Measurements from ENCODE around the gene STH. TPM values are rescaled to one million over a fixed set of nuclear protein-coding genes. Genes with fewer than 3 reads are reported as not detected.

Gene STH
- total RNA-seq, 1 donor from 2014 or later = not detected

DNA sequence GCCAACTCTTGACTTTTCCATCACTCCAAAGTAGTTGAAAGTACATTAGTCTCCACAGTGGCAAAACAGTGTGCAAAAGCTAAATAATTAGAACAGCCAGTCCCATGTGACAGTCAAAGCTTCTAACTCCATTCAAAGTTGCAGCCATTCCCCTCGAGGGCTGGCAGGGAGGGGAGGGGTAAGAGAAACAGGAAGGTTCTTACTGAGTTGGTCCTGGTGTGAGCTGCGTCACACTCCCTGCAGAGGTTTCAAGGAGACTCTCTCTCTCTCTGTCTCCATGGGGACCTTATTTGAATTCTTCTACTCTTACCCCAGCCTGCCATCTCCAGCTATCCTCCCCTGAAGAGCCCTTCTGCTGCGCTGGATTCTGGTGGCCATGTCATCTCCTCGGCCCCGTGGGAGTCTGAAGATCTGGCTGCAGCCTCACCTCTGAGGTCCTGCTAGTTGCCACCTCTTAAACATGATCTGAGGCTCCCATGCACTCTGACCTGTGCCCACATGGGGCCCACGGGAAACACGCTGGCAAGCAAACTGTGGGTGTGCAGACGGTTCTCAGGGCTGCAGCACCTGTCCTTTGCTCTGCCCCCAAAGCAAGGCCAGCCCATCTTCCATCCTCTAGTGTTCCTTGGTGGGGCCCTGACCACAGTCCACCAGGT, 23.3 kb upstream of the STH start:
- H3K36me3 Mint-ChIP-seq (ENCODE audit: unreplicated experiment) = no peaks in the 10 kb centered on the region
- no peak overlapping the region for H3K4me3 Mint-ChIP-seq (ENCODE audit: unreplicated experiment)
- TF ChIP-seq, protein P1, sequence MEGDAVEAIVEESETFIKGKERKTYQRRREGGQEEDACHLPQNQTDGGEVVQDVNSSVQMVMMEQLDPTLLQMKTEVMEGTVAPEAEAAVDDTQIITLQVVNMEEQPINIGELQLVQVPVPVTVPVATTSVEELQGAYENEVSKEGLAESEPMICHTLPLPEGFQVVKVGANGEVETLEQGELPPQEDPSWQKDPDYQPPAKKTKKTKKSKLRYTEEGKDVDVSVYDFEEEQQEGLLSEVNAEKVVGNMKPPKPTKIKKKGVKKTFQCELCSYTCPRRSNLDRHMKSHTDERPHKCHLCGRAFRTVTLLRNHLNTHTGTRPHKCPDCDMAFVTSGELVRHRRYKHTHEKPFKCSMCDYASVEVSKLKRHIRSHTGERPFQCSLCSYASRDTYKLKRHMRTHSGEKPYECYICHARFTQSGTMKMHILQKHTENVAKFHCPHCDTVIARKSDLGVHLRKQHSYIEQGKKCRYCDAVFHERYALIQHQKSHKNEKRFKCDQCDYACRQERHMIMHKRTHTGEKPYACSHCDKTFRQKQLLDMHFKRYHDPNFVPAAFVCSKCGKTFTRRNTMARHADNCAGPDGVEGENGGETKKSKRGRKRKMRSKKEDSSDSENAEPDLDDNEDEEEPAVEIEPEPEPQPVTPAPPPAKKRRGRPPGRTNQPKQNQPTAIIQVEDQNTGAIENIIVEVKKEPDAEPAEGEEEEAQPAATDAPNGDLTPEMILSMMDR (IDR thresholded peaks at IDR 0.05) = no peak
- H3K27ac Mint-ChIP-seq (ENCODE audit: unreplicated experiment) = no peak overlapping the region
- H3K4me1 Mint-ChIP-seq (ENCODE audit: unreplicated experiment) = no peaks in the 10 kb centered on the region
- peaks cover 5% of the 10 kb centered on the region for H3K9me3 Mint-ChIP-seq (ENCODE audit: unreplicated experiment)
- H3K27me3 Mint-ChIP-seq (ENCODE audit: unreplicated experiment) = peaks cover 8% of the 10 kb centered on the region
- DNase-seq (ENCODE audit: extremely low spot score, unreplicated experiment) = no peak

DNA sequence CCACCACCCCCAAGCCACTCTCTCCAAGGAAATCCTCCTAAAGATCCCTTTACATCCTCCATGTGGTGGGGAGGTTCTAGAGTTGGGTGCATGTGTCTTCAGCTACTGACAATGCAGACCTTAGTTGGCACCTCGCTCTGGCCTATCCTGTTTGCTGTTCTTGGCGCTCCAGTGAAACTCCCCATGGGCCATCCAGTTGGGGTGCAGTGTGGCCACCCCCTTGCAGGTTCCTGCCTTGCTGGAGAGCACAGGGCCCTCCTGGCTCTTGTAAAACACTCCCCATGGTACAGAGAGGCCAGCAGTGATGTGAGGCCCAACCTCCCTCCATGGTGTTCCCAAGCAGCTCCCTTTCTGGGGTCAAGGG, 22.7 kb upstream of the STH start:
- H3K4me3 Mint-ChIP-seq (ENCODE audit: unreplicated experiment) = no peak overlapping the region
- no peaks in the 10 kb centered on the region for H3K4me1 Mint-ChIP-seq (ENCODE audit: unreplicated experiment)
- no peak for DNase-seq (ENCODE audit: extremely low spot score, unreplicated experiment)
- peaks cover 5% of the 10 kb centered on the region for H3K9me3 Mint-ChIP-seq (ENCODE audit: unreplicated experiment)
- no peak overlapping the region for H3K27ac Mint-ChIP-seq (ENCODE audit: unreplicated experiment)
- H3K27me3 Mint-ChIP-seq (ENCODE audit: unreplicated experiment) = peaks cover 11% of the 10 kb centered on the region
- H3K36me3 Mint-ChIP-seq (ENCODE audit: unreplicated experiment) = no peaks in the 10 kb centered on the region
- TF ChIP-seq, protein P1 (IDR thresholded peaks at IDR 0.05) = no peak

DNA sequence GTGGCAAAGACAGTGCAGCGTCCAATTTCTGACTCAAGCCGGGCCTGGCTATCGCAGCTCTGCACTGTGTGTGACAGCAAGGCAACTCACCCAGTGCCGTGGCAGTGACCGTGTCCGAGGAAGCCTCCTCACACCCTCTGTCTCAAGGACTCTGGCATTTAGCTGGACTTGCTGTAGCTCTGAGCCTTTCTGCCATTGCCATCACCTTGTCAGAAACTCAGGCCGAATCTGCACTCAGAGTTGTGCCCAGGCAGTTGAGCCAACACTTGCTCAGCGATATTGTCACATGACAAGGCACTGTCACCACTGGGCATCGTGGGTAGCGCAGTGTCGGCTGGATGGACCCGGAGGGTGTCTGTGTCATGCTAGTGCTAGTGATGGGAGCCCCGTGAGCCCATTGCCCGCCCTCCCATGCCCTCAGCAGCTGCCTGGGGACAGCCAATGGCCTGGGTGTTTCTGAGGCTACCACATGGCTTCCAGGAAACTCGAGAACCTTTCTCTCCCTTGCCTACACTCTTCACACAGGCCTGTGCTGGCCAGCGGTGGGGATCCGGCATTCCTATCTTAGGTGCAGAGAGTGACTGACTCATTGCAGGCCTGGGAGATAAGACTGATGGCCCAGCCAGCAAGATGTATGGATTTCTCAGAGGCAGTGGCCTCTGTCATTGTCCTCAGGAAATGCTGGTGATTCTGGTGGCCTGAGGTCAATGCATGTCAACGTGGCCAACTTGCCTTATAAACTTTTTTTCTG, 22.1 kb upstream of the STH start:
- TF ChIP-seq, protein P1 (IDR thresholded peaks at IDR 0.05) = no peak
- DNase-seq (ENCODE audit: extremely low spot score, unreplicated experiment) = no peak
- no peaks in the 10 kb centered on the region for H3K36me3 Mint-ChIP-seq (ENCODE audit: unreplicated experiment)

DNA sequence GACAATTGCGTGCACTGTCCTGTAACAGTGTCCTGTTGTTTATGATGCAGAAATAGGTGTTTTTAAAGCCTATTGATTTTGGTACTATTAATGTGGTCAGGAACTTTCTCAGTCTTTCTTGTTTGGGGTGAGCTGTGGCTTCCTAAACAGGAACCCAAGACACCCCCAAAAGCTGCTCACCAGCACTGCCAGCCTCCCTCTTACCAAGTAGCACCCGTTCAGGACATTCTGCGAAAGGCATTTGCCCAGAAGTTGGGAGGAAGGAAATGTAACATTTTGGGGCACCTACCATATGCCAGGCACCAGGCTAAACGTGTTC, 21.6 kb upstream of the STH start:
- H3K36me3 Mint-ChIP-seq (ENCODE audit: unreplicated experiment) = no peaks in the 10 kb centered on the region
- no peaks in the 10 kb centered on the region for H3K4me1 Mint-ChIP-seq (ENCODE audit: unreplicated experiment)
- TF ChIP-seq, protein P1 (IDR thresholded peaks at IDR 0.05) = no peak
- peaks cover 2% of the 10 kb centered on the region for H3K9me3 Mint-ChIP-seq (ENCODE audit: unreplicated experiment)
- H3K27me3 Mint-ChIP-seq (ENCODE audit: unreplicated experiment) = peaks cover 12% of the 10 kb centered on the region
- H3K4me3 Mint-ChIP-seq (ENCODE audit: unreplicated experiment) = no peak overlapping the region
- DNase-seq (ENCODE audit: extremely low spot score, unreplicated experiment) = no peak
- H3K27ac Mint-ChIP-seq (ENCODE audit: unreplicated experiment) = no peak overlapping the region

More for the DNA sequence above, 22.1 kb upstream of the STH start:
- H3K27ac Mint-ChIP-seq (ENCODE audit: unreplicated experiment) = no peak overlapping the region
- peaks cover 15% of the 10 kb centered on the region for H3K27me3 Mint-ChIP-seq (ENCODE audit: unreplicated experiment)
- no peak overlapping the region for H3K4me3 Mint-ChIP-seq (ENCODE audit: unreplicated experiment)
- peaks cover 5% of the 10 kb centered on the region for H3K9me3 Mint-ChIP-seq (ENCODE audit: unreplicated experiment)
- H3K4me1 Mint-ChIP-seq (ENCODE audit: unreplicated experiment) = no peaks in the 10 kb centered on the region

DNA sequence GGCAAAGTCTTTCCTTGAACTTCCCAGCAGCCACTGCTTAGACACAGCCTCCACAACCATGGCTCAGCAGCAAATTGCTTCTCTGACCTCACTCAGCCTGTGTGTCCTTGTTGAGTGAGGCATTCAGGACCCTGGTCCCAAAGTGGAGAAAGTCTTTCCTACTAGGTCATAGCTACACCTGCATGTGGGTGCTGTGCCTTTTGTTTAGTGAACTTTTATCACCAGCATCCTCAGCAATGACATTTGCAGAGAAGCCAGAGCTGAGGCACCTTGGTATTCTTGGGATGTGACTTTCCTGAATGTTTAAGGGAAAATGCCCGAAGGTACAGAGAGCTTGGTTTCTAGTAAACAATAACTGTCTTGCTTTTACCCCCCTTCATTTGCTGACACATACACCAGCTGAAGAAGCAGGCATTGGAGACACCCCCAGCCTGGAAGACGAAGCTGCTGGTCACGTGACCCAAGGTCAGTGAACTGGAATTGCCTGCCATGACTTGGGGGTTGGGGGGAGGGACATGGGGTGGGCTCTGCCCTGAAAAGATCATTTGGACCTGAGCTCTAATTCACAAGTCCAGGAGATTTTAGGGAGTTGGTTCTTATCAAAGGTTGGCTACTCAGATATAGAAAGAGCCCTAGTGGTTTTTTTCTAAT, 20.9 kb upstream of the STH start:
- Mint-ChIP-seq H3K27ac (ENCODE audit: unreplicated experiment) (no peak overlapping the region), H3K4me1 (ENCODE audit: unreplicated experiment) (no peaks in the 10 kb centered on the region), H3K4me3 (ENCODE audit: unreplicated experiment) (no peak overlapping the region), H3K36me3 (ENCODE audit: unreplicated experiment) (no peaks in the 10 kb centered on the region), H3K9me3 (ENCODE audit: unreplicated experiment) (no peaks in the 10 kb centered on the region), H3K27me3 (ENCODE audit: unreplicated experiment) (peaks cover 9% of the 10 kb centered on the region)
- TF ChIP-seq, protein P1 (IDR thresholded peaks at IDR 0.05) = no peak
- no peak for DNase-seq (ENCODE audit: extremely low spot score, unreplicated experiment)
